NT2/D1 (cell line): ENCODE measurements around the gene AOC3.

ENCODE experiments used
- SUZ12 ChIP-seq: IDR thresholded peaks from 2 replicates; pipeline ENCODE4 v1.6.1; 2011; ENCODE audit not compliant: insufficient read length, insufficient read depth; ENCODE audit errors: extremely low read depth
- YY1 ChIP-seq: IDR thresholded peaks from 2 replicates; pipeline ENCODE4 v1.6.1; 2011; ENCODE audit not compliant: insufficient read length, insufficient read depth
- ZNF274 ChIP-seq: IDR thresholded peaks from 2 replicates; pipeline ENCODE4 v1.6.1; 2011; ENCODE audit warnings: mild to moderate bottlenecking, low read depth, low read length

- TF ChIP-seq ZNF274: no peak
- TF ChIP-seq YY1: no peak
- TF ChIP-seq SUZ12: no peak
These were observed 4.3 kb upstream of the AOC3 start for GRCh38 chr17:42846594-42847280.
